ENCODE data around the gene TOMM40L. TPM values are rescaled to one million over a fixed set of nuclear protein-coding genes. Genes with fewer than 3 reads are reported as not detected.

TOMM40L gene
- total RNA-seq = 23.5 TPM

GRCh38 chr1:161225534-161226319 lies at the start of gene TOMM40L:
TSS of gene TOMM40L (plus strand) at chr1:161226060. CDS start at chr1:161226490, 430 bp downstream.

GRCh38 chr1:161177112-161177935 lies 48.5 kb upstream of the TOMM40L start, which contains the start of gene B4GALT3:
TSS of gene B4GALT3 (minus strand) at chr1:161177507. CDS start at chr1:161176060, 1,447 bp downstream.

GRCh38 chr1:161198897-161199431 lies 26.9 kb upstream of the TOMM40L start, which contains the start of gene ADAMTS4:
TSS of gene ADAMTS4 (minus strand) at chr1:161199054. CDS start at chr1:161198627, 427 bp downstream.

GRCh38 chr1:161201836-161202712 lies 23.8 kb upstream of the TOMM40L start, which contains the start of gene NDUFS2:
TSS of gene NDUFS2 (plus strand) at chr1:161202367. CDS start at chr1:161202386, 19 bp downstream.

GRCh38 chr1:161215076-161215475 lies 10.8 kb upstream of the TOMM40L start, which contains the start of gene FCER1G:
TSS of gene FCER1G (plus strand) at chr1:161215295. CDS start at chr1:161215322, 27 bp downstream.

GRCh38 chr1:161238039-161238473 lies 12.2 kb downstream of the TOMM40L start, which contains the start of gene NR1I3:
TSS of gene NR1I3 (minus strand) at chr1:161238203. CDS start at chr1:161236565, 1,638 bp downstream.

GRCh38 chr1:161258439-161259344 lies 32.8 kb downstream of the TOMM40L start, which contains the start of gene PCP4L1:
TSS of gene PCP4L1 (plus strand) at chr1:161258745. CDS start at chr1:161258975, 230 bp downstream.

Other genes with a start within 250 kb of the TOMM40L start
- 11.5 TPM for gene F11R, start 204.9 kb upstream of the TOMM40L start, total RNA-seq
- gene TSTD1, start 187.1 kb upstream of the TOMM40L start, total RNA-seq = 52.1 TPM
- 93.4 TPM for gene USF1, start 180.1 kb upstream of the TOMM40L start, total RNA-seq
- 1.6 TPM for gene ARHGAP30, start 156.2 kb upstream of the TOMM40L start, total RNA-seq
- gene NECTIN4, start 136.5 kb upstream of the TOMM40L start, total RNA-seq = not detected
- gene KLHDC9, start 127.7 kb upstream of the TOMM40L start, total RNA-seq = 15.5 TPM
- 64.4 TPM for gene PFDN2, start 108.0 kb upstream of the TOMM40L start, total RNA-seq
- gene NIT1, start 108.0 kb upstream of the TOMM40L start, total RNA-seq = 19.1 TPM
- 24.7 TPM for gene DEDD, start 93.4 kb upstream of the TOMM40L start, total RNA-seq
- 137 TPM for gene UFC1, start 72.1 kb upstream of the TOMM40L start, total RNA-seq
- 14.5 TPM for gene USP21, start 66.6 kb upstream of the TOMM40L start, total RNA-seq
- gene PPOX, start 59.6 kb upstream of the TOMM40L start, total RNA-seq = 31.4 TPM
- 19.8 TPM for gene B4GALT3, start 48.6 kb upstream of the TOMM40L start, total RNA-seq
- gene ADAMTS4, start 27.0 kb upstream of the TOMM40L start, total RNA-seq = 1.2 TPM
- 143 TPM for gene NDUFS2, start 23.7 kb upstream of the TOMM40L start, total RNA-seq
- gene FCER1G, start 10.8 kb upstream of the TOMM40L start, total RNA-seq = 5.3 TPM
- gene APOA2, start 2.4 kb upstream of the TOMM40L start, total RNA-seq = not detected
- not detected for gene NR1I3, start 12.1 kb downstream of the TOMM40L start, total RNA-seq
- gene PCP4L1, start 32.7 kb downstream of the TOMM40L start, total RNA-seq = 27.9 TPM
- 1.2 TPM for gene MPZ, start 83.9 kb downstream of the TOMM40L start, total RNA-seq
- gene SDHC, start 88.3 kb downstream of the TOMM40L start, total RNA-seq = 21.0 TPM
- 6.5 TPM for gene CFAP126, start 141.8 kb downstream of the TOMM40L start, total RNA-seq

Measured in diencephalon (tissue), 1 donor.